OCI-LY1 (cell line): Measurements from ENCODE around the gene KIF13A.
"Not testable (repeated sequence)": the region's sequence is repeated elsewhere in the genome, so short reads cannot be mapped to it uniquely, and the experiment has no call there.

Source experiments
- H2AFZ ChIP-seq: fragments of 200-600 bp; sonication (generic), shearing (Covaris generic); 2 replicates; pipeline ENCODE4 v1.6.0; 2014; ENCODE audit warnings: antibody characterized with exemption, mild to moderate bottlenecking, low read length
- H3F3A ChIP-seq: fragments of 200-600 bp; sonication (generic), shearing (Covaris generic); 2 replicates; pipeline ENCODE4 v1.6.0; 2014; ENCODE audit warnings: mild to moderate bottlenecking, antibody characterized with exemption, low read length, moderate library complexity; ENCODE audit not compliant: insufficient read depth
- H3K27ac ChIP-seq: fragments of 200-600 bp; sonication (generic); 2 replicates; pipeline ENCODE4 v1.5.1; 2014; ENCODE audit warnings: low read length, mixed run types, mild to moderate bottlenecking, low read depth; ENCODE audit not compliant: poor library complexity, severe bottlenecking
- H3K27me3 ChIP-seq: fragments of 200-600 bp; sonication (generic); 2 replicates; pipeline ENCODE4 v1.6.0; 2014; ENCODE audit warnings: antibody characterized with exemption, mild to moderate bottlenecking, low read length, moderate library complexity; ENCODE audit not compliant: insufficient read depth
- H3K36me3 ChIP-seq: fragments of 200-600 bp; sonication (generic); 2 replicates; pipeline ENCODE4 v1.6.1; 2014; ENCODE audit warnings: mild to moderate bottlenecking, antibody characterized with exemption, low read length, moderate library complexity, mixed read lengths; ENCODE audit not compliant: insufficient read depth
- H3K4me1 ChIP-seq: fragments of 200-600 bp; sonication (generic); 2 replicates; pipeline ENCODE4 v1.5.1; 2014; ENCODE audit warnings: mild to moderate bottlenecking, low read length, moderate library complexity; ENCODE audit not compliant: insufficient read depth, severe bottlenecking
- H3K4me2 ChIP-seq: fragments of 200-600 bp; sonication (generic), shearing (Covaris generic); 2 replicates; pipeline ENCODE4 v1.6.1; 2014; ENCODE audit warnings: low read length
- H3K4me3 ChIP-seq: fragments of 200-600 bp; sonication (generic); 2 replicates; pipeline ENCODE4 v1.5.1; 2014; ENCODE audit warnings: low read length, low read depth, mild to moderate bottlenecking, mixed read lengths; ENCODE audit not compliant: poor library complexity, severe bottlenecking
- H3K79me2 ChIP-seq: fragments of 200-600 bp; shearing (Covaris generic); 2 replicates; pipeline ENCODE4 v1.6.1; 2016; ENCODE audit warnings: mixed run types, low read length, mixed read lengths; ENCODE audit not compliant: insufficient read depth
- H3K9ac ChIP-seq: fragments of 200-600 bp; sonication (generic), shearing (Covaris generic); 2 replicates; pipeline ENCODE4 v1.6.1; 2014; ENCODE audit warnings: mild to moderate bottlenecking, low read length, mixed read lengths
- H3K9me2 ChIP-seq: fragments of 200-600 bp; sonication (generic), shearing (Covaris generic); 2 replicates; pipeline ENCODE4 v1.6.1; 2014; ENCODE audit warnings: low read depth, mild to moderate bottlenecking, low read length, mixed read lengths
- H3K9me3 ChIP-seq: fragments of 200-600 bp; shearing (Covaris generic); 2 replicates; pipeline ENCODE4 v1.6.1; 2014; ENCODE audit warnings: low read length, mixed read lengths
- H4K20me1 ChIP-seq: fragments of 200-600 bp; sonication (generic), shearing (Covaris generic); 2 replicates; pipeline ENCODE4 v1.6.0; 2016; ENCODE audit warnings: mild to moderate bottlenecking, low read length; ENCODE audit not compliant: insufficient read depth
- CTCF ChIP-seq: fragments of 200-600 bp; sonication (generic), shearing (Covaris generic); IDR thresholded peaks from 2 replicates; pipeline ENCODE4 v1.5.1; 2017; ENCODE audit warnings: mild to moderate bottlenecking, antibody characterized with exemption, low read length, moderate library complexity, mixed read lengths
- EZH2 ChIP-seq: fragments of 200-600 bp; sonication (generic), shearing (Covaris generic); IDR thresholded peaks from 2 replicates; pipeline ENCODE4 v1.8.0; 2017; ENCODE audit warnings: borderline replicate concordance, mixed run types, mild to moderate bottlenecking, antibody characterized with exemption, low read length, moderate library complexity, mixed read lengths

The KIF13A gene

GRCh38 chr6:17758119-17758518 lies 229.3 kb downstream of the KIF13A start:
- no peak overlapping the region for H2AFZ ChIP-seq
- H3K27ac ChIP-seq, result no peak overlapping the region
- H3K9ac ChIP-seq, result no peak overlapping the region
- TF ChIP-seq CTCF, result no peak
- no peak for TF ChIP-seq EZH2
- no peak overlapping the region for H3K4me3 ChIP-seq
- H3K4me1 ChIP-seq, result no peaks in the 10 kb centered on the region
- H3K27me3 ChIP-seq, result no peaks in the 10 kb centered on the region
- H3K36me3 ChIP-seq, result no peaks in the 10 kb centered on the region
- no peak overlapping the region for H3K4me2 ChIP-seq
- no peaks in the 10 kb centered on the region for H3K9me3 ChIP-seq
- H4K20me1 ChIP-seq, result no peaks in the 10 kb centered on the region
- no peaks in the 10 kb centered on the region for H3K9me2 ChIP-seq
- H3K79me2 ChIP-seq, result no peaks in the 10 kb centered on the region
- H3F3A ChIP-seq, result no peaks in the 10 kb centered on the region

- Histone ChIP-seq H3K4me2 (no peak overlapping the region), H3K27me3 (no peaks in the 10 kb centered on the region), H3K9ac (no peak overlapping the region), H3K4me1 (no peaks in the 10 kb centered on the region), H2AFZ (no peak overlapping the region), H3K79me2 (no peaks in the 10 kb centered on the region), H3K4me3 (no peak overlapping the region), H3F3A (no peaks in the 10 kb centered on the region), H3K36me3 (no peaks in the 10 kb centered on the region), H3K9me2 (no peaks in the 10 kb centered on the region), H3K27ac (no peak overlapping the region), H3K9me3 (no peaks in the 10 kb centered on the region), H4K20me1 (no peaks in the 10 kb centered on the region)
- no peak for TF ChIP-seq EZH2
- TF ChIP-seq CTCF, result no peak
Observed at GRCh38 chr6:17754254-17754653, 233.2 kb downstream of the KIF13A start.

- H3K27me3 ChIP-seq, H3K4me1 ChIP-seq, H3K79me2 ChIP-seq, H3K9me3 ChIP-seq, H3K9me2 ChIP-seq, H3F3A ChIP-seq, H2AFZ ChIP-seq, H3K4me3 ChIP-seq, H3K36me3 ChIP-seq, H3K4me2 ChIP-seq, H3K27ac ChIP-seq, H3K9ac ChIP-seq, H4K20me1 ChIP-seq: not testable (repeated sequence)
Observed at GRCh38 chr6:17745324-17745723, 242.1 kb downstream of the KIF13A start.

- not testable (repeated sequence) for H3K4me1 ChIP-seq, H3K9me2 ChIP-seq, H3K4me3 ChIP-seq, H3F3A ChIP-seq, H3K79me2 ChIP-seq, H3K27me3 ChIP-seq, H3K4me2 ChIP-seq, H4K20me1 ChIP-seq, H3K9me3 ChIP-seq, H3K27ac ChIP-seq, H2AFZ ChIP-seq, H3K9ac ChIP-seq, H3K36me3 ChIP-seq
Observed at GRCh38 chr6:17744757-17745308, 242.6 kb downstream of the KIF13A start.
